Ecto neural progenitor cell (in vitro differentiated cells): ENCODE results near the gene RCOR3.
"Not testable (repeated sequence)": the region's sequence is repeated elsewhere in the genome, so short reads cannot be mapped to it uniquely, and the experiment has no call there.

Source experiments
- DNase-seq: peaks from one replicate; pipeline ENCODE4 v3.0.0-alpha.2; 2018; ENCODE audit warnings: low spot score

The RCOR3 gene

DNA sequence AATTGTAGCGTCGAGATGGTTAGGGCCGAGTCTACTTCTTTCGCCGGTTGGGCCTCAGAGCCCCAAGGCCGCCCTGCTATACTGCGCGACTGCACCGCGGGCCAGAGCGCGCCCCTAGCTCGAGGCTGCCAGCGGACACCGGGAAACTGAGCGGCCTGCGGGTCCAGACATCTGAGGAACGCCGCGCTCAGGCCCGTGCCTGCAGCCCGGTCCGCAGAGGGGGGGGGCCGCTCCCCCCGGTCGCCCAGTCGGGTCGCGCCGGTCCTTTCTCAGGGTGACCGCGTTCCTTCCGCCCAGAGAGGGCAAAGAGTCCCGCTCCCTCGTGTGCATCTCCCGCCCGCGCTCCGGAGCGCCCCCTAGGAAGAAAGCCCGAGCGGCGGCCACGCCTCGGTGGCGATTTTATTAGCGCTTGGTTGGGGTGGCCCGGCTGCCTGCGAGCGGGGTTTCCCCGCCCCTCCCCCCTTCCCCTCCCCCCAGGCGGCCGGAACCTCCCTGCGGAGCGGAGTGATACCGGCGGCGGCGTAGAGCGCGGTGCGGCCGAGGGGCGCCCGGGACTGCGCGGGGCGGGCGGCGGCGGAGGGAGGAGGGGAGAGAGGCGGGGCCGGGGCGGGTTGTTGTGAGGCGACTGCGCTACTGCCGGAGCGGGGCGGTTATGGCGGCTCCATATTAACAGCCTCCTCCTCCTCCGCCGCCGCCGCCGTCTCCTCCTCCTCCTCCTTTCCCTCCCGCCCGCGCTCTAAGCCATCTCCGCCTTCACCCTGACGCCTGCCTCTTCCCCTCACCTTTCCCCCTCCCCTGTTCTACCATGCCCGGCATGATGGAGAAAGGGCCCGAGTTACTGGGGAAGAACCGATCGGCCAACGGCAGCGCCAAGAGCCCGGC is at the start of gene RCOR3:
Gene RCOR3, plus strand, starts transcription at position 611 of the 882 bp plus-strand sequence. Its CDS starts 195 bp downstream, at position 806.
- peak; percentile 98 for DNase-seq

GRCh38 chr1:211210052-211210451 is 49.1 kb upstream of the RCOR3 start:
- DNase-seq, result no peak

DNA sequence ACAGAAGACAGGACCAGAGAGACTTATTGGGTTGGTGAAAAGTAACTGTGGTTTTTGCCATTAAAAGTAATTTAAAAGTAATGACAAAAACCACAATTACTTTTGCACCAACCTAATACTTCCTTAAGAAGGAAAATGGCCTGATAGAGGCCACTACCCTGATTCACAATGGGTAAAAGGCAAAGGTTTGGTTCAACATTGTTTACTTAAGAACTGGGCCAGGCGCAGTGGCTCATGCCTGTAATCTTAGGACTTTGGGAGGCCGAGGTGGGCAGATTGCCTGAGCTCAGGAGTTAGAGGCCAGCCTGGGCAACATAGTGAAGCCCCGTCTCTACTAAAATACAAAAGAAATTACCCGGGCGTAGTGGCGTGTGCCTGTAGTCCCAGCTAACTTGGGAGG is 48.2 kb upstream of the RCOR3 start:
- DNase-seq, result no peak

GRCh38 chr1:211213702-211214101 is 45.5 kb upstream of the RCOR3 start:
- no peak for DNase-seq

DNA sequence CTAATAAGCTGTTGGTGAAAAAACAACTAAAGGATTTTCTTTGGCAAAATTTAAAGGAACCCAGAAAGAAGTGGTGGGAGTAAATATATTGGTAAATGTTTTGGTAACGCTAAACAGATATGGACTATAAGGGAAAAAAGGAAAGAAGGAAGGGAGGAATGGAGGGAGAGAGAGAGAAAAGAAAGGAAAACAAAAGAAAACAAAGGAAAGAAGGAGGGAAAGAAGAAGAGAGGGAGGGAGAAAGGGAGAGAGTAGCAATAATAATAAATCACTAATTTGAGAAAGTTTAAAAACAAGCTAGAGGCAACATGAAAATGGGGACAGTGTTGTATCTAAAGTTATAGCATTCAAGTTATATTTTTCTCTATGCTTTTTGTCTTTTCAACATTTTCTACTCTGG is 43.6 kb upstream of the RCOR3 start:
- DNase-seq, result no peak

DNA sequence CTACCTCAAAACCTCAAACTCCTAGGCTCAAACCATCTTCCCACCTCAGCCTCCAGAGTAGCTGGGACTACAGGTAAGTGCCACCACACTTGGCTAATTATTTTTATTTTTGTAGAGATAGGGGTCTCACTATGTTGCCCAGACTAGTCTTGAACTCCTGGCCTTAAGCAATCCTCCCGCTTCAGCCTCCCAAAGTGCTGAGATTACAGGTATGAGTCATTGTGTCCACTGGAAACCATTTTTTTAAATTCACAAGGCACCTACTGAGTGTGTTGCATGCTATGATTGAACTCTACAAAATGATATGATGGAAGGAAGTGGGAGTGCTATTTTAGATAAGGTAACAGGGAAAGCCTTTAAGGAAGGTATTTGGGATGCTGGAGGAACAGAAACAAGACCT is 41.8 kb upstream of the RCOR3 start:
- no peak for DNase-seq

GRCh38 chr1:211222469-211223234 is 36.5 kb upstream of the RCOR3 start:
- DNase-seq, result not testable (repeated sequence)

GRCh38 chr1:211228573-211229364 is 30.4 kb upstream of the RCOR3 start:
- not testable (repeated sequence) for DNase-seq

- no peak for DNase-seq
Observed at GRCh38 chr1:211229365-211229759, 29.8 kb upstream of the RCOR3 start.

GRCh38 chr1:211231873-211232272 is 27.3 kb upstream of the RCOR3 start:
- DNase-seq, result no peak

DNA sequence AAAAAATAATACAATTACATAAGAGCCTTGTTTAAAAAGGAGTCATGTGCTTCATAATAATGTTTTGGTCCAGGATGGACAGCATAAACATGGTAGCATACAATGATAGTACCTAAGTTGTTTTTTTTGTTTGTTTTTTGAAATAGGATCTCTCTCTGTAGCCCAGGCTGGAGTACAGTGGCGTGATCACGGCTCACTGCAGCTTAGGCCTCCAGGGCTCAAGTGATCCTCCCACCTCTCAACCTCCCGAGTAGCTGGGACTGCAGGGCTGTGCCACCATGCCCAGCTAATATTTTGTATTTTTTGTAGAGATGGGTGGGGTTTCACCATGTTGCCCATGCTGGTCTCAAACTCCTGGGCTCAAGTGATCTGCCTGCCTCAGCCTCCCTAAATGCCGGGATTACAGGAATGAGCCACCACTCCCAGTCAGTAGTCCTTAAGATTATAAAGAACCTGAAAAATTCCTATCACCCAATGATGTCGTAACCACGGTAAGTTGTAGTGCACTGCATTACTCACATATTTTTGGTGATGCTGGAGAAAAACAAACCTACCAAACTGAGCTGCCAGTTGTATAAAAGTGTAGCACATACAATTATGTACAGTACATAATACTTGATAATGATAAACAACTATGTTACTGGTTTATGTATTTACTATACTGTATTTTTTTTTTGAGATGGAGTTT is 22.4 kb upstream of the RCOR3 start:
- no peak for DNase-seq

GRCh38 chr1:211237579-211237978 is 21.6 kb upstream of the RCOR3 start:
- DNase-seq, result no peak

- DNase-seq, result not testable (repeated sequence)
Observed at GRCh38 chr1:211240567-211240966, 18.6 kb upstream of the RCOR3 start.

DNA sequence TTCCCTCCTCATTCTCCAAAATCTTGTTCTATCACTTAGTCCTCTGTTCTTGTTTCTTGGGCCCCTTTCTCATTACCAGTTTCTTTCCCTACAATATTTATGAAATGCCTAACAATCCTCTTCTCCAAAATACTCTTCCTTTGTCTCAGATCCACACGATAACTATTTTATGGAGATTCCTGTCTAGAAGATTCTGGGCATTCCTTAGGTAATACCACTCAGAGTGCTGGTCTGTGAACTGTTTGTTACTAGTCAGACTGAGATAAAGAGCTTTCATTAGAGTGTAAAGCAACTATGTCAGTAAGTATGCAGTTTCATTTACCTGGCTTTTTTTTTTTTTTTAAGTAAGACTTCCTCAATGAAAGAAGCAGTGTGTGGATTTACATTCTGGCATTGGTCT is 18.1 kb upstream of the RCOR3 start:
- DNase-seq, result no peak

- DNase-seq, result not testable (repeated sequence)
Observed at GRCh38 chr1:211243639-211244038, 15.5 kb upstream of the RCOR3 start.

- DNase-seq, result not testable (repeated sequence)
Observed at GRCh38 chr1:211246583-211246982, 12.6 kb upstream of the RCOR3 start.

DNA sequence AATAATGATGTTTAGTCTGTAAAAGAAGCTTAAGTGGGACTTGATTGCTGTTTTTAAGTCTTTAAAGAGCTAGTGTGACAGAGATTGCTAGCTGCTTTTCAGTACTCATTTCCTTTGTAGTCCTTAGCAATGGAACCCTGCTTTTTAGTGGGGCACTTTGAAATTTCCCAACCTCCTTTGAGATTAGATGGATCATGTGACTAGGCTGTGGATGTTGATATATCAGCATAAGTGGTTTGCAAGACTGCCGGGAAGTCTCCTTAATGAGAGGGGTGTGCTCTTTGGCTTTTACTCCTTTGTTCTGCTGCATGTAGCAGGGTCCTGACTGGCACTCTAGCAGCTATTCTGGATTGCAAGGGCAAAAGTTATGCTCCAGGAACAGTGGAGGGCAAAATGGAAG is 11.2 kb upstream of the RCOR3 start:
- no peak for DNase-seq

DNA sequence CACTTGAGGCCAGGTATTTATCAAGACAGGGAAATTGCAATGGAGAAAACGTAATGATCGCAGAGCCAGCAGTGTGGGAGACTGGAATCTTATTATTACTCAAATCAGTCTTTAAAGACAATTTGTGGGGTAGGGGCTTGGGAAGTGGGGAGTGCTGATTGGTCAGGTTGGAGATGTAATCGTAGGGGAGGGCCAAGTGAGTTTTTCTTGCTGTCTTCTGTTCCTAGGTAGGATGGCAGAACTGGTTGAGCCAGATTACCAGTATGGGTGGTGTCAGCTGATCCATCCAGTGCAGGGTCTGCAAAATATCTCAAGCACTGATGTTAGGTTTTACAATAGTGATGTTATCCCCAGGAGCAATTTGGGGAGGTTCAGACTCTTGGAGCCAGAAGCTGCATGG is 9.6 kb upstream of the RCOR3 start:
- DNase-seq, result not testable (repeated sequence)

DNA sequence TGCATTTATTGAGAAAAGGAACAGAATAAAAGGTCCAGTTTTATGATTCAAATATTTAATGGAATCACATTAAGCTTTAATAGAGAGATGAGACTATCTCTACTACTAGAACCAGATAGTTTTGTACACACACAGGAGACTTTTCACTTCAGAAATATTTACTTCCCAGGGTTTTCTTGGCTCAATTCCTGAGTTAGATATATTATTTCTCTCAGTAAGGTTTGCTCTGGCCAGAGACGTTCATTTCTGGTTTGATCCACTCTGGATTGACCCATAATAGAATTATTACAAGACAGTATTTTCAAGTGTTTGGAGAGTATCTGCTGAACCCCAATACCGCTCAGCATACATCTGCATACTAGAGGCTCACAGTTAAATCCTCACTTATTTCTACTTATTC is 1.3 kb upstream of the RCOR3 start:
- DNase-seq, result no peak

DNA sequence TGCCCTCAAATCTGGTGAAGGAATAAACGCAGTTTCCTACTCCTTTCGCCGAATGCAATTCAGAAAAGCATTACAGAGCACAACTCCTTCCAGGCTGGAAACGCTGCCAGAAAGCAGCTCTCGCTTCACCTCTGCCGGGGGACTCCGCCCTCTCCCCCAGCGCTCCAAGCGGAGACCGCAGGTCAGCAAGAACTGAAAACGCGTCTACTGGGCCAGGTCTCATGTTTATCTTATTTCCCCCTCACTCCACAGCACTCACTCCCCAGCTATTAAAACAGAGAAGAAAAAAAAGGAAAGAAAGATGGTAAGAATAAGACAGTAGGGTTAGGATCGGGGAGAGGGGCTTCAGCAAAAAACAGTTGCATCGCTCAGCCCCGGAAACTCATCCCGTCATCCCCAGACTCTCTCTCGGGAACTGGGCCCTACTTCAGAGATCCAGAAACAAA is 833 bp upstream of the RCOR3 start:
- DNase-seq, result peak; percentile 77

DNA sequence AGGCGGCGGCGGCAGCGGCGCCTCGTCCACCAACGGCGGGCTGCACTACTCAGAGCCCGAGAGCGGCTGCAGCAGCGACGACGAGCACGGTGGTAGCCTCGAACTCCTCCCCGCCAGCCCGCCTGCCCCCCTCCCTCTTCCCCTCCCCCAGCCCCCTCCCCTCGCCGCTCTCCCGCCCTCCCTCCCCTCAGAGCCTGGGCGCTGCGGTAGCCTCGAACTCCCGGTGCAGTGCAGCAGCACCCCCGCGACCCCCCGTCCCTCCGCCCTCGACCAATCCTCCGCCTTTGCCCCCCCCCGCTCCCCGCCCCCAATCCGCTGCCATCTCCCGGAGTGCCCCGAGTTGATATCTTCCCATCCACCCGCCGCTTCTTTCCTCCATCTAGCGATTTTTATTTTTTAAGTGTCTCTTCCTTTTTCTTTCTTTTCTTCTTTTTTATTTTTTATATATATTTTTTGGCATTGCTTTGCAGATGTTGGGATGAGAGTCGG is 516 bp downstream of the RCOR3 start:
- no peak for DNase-seq
